Stimulated activated CD4-positive, alpha-beta T cell treated with anti-CD3 and anti-CD28 coated beads, Interleukin-4, amount 100 ng/mL, for 1 hour (primary cell): ENCODE data around the gene KIAA0232.
"Not testable (repeated sequence)": the region's sequence is repeated elsewhere in the genome, so short reads cannot be mapped to it uniquely, and the experiment has no call there.

Experiments
- DNase-seq: peaks from one replicate; pipeline ENCODE4 v3.0.0-alpha.2; 2020

KIAA0232 gene

GRCh38 chr4:6813725-6814124 is 31.2 kb downstream of the KIAA0232 start:
- no peak for DNase-seq

- DNase-seq, result no peak
Measured at GRCh38 chr4:6815029-6815836, 32.7 kb downstream of the KIAA0232 start.

GRCh38 chr4:6819295-6819694 is 36.8 kb downstream of the KIAA0232 start:
- DNase-seq, result no peak

GRCh38 chr4:6820695-6821094 is 38.2 kb downstream of the KIAA0232 start:
- no peak for DNase-seq

GRCh38 chr4:6824071-6824470 is 41.5 kb downstream of the KIAA0232 start:
- DNase-seq, result no peak

GRCh38 chr4:6824772-6825402 is 42.4 kb downstream of the KIAA0232 start:
- no peak for DNase-seq

- no peak for DNase-seq
Measured at GRCh38 chr4:6825403-6825802, 42.9 kb downstream of the KIAA0232 start.

- no peak for DNase-seq
Measured at GRCh38 chr4:6826781-6827508, 44.4 kb downstream of the KIAA0232 start.

GRCh38 chr4:6829086-6829485 is 46.6 kb downstream of the KIAA0232 start:
- no peak for DNase-seq

- DNase-seq, result no peak
Measured at GRCh38 chr4:6834867-6835266, 52.3 kb downstream of the KIAA0232 start.

- not testable (repeated sequence) for DNase-seq
Measured at GRCh38 chr4:6835616-6836015, 53.1 kb downstream of the KIAA0232 start.

- DNase-seq, result not testable (repeated sequence)
Measured at GRCh38 chr4:6837106-6837505, 54.6 kb downstream of the KIAA0232 start.

- no peak for DNase-seq
Measured at GRCh38 chr4:6839579-6839978, 57.1 kb downstream of the KIAA0232 start.

- no peak for DNase-seq
Measured at GRCh38 chr4:6840062-6840976, 57.8 kb downstream of the KIAA0232 start.

- DNase-seq, result no peak
Measured at GRCh38 chr4:6845027-6845426, 62.5 kb downstream of the KIAA0232 start.

- DNase-seq, result no peak
Measured at GRCh38 chr4:6845574-6845973, 63.0 kb downstream of the KIAA0232 start.

- DNase-seq, result no peak
Measured at GRCh38 chr4:6847178-6847577, 64.7 kb downstream of the KIAA0232 start.

GRCh38 chr4:6848717-6849305 is 66.3 kb downstream of the KIAA0232 start:
- no peak for DNase-seq

GRCh38 chr4:6849691-6850090 is 67.2 kb downstream of the KIAA0232 start:
- no peak for DNase-seq

- no peak for DNase-seq
Measured at GRCh38 chr4:6851431-6851830, 68.9 kb downstream of the KIAA0232 start.

- no peak for DNase-seq
Measured at GRCh38 chr4:6851962-6852361, 69.4 kb downstream of the KIAA0232 start.

- no peak for DNase-seq
Measured at GRCh38 chr4:6852582-6852981, 70.1 kb downstream of the KIAA0232 start.
